K562 (cell line): Measurements from ENCODE around the gene EIF1. TPM values are rescaled to one million over a fixed set of nuclear protein-coding genes. Genes with fewer than 3 reads are reported as not detected.
A peak's percentile ranks its signal among the peaks of the same experiment; 100 is the strongest.

ENCODE experiments used
- BDP1 ChIP-seq: IDR thresholded peaks from 3 replicates; pipeline ENCODE4 v1.6.1; 2011; ENCODE audit not compliant: insufficient read length, insufficient read depth
- DACH1 ChIP-seq: fragments of 450-650 bp; IDR thresholded peaks from 2 replicates; pipeline ENCODE4 v1.6.1; 2018; ENCODE audit not compliant: partially characterized antibody
- EGR1 ChIP-seq: fragments of 450-650 bp; conservative IDR thresholded peaks from 2 replicates; pipeline ENCODE4 v1.6.1; 2017; ENCODE audit warnings: mild to moderate bottlenecking
- HNRNPLL ChIP-seq: fragments of 200-400 bp; formaldehyde crosslinking; IDR thresholded peaks from 2 replicates; pipeline ENCODE4 v1.6.1; 2017; ENCODE audit warnings: low read length, low read depth, mild to moderate bottlenecking; ENCODE audit not compliant: poor library complexity, severe bottlenecking
- ILF3 ChIP-seq: fragments of 450-650 bp; IDR thresholded peaks from 2 replicates; pipeline ENCODE4 v1.6.1; 2018; ENCODE audit warnings: antibody characterized with exemption, mild to moderate bottlenecking, moderate library complexity, borderline replicate concordance
- NFIX ChIP-seq: fragments of 250-450 bp; sonication (Bioruptor Pico); IDR thresholded peaks from 2 replicates; pipeline ENCODE4 v1.4.0; 2020; ENCODE audit warnings: low read depth, mild to moderate bottlenecking, moderate library complexity
- NUFIP1 ChIP-seq: fragments of 450-650 bp; IDR thresholded peaks from 2 replicates; pipeline ENCODE4 v1.6.1; 2018; ENCODE audit not compliant: partially characterized antibody
- PHF20 ChIP-seq: fragments of 450-650 bp; IDR thresholded peaks from 2 replicates; pipeline ENCODE4 v1.6.1; 2018; ENCODE audit not compliant: partially characterized antibody
- PHTF2 ChIP-seq: fragments of 250-450 bp; sonication (Bioruptor Pico); IDR thresholded peaks from 2 replicates; pipeline ENCODE4 v1.5.0; 2021; ENCODE audit warnings: mild to moderate bottlenecking
- POLR2A ChIP-seq: fragments of 450-650 bp; conservative IDR thresholded peaks from 2 replicates; pipeline ENCODE4 v1.6.1; 2016
- POLR2AphosphoS2 ChIP-seq: IDR thresholded peaks from 2 replicates; pipeline ENCODE4 v1.6.1; 2012; ENCODE audit warnings: low read length, improper control_type of control experiment
- POLR2AphosphoS5 ChIP-seq: IDR thresholded peaks from 2 replicates; pipeline ENCODE4 v1.6.1; 2011; ENCODE audit warnings: mild to moderate bottlenecking, low read depth, low read length, moderate library complexity; ENCODE audit not compliant: control insufficient read depth, insufficient read depth
- RBM15 ChIP-seq: fragments of 200-400 bp; formaldehyde crosslinking; IDR thresholded peaks from 2 replicates; pipeline ENCODE4 v1.6.1; 2018; ENCODE audit warnings: mild to moderate bottlenecking, low read length, moderate library complexity; ENCODE audit not compliant: insufficient read depth
- RNF2 ChIP-seq: sonication (generic); IDR thresholded peaks from 2 replicates; pipeline ENCODE4 v1.6.1; 2016
- SOX6 ChIP-seq: fragments of 450-650 bp; IDR thresholded peaks from 2 replicates; pipeline ENCODE4 v1.6.1; 2014; ENCODE audit warnings: mild to moderate bottlenecking
- SREBF2 ChIP-seq: sonication (generic); formaldehyde crosslinking; IDR thresholded peaks from 2 replicates; pipeline ENCODE4 v1.4.0; 2020; ENCODE audit warnings: mild to moderate bottlenecking, missing genetic modification reagents
- TARDBP ChIP-seq: fragments of 450-650 bp; IDR thresholded peaks from 2 replicates; pipeline ENCODE4 v1.6.1; 2016
- XRCC3 ChIP-seq: fragments of 450-650 bp; IDR thresholded peaks from 2 replicates; pipeline ENCODE4 v1.6.1; 2017; ENCODE audit warnings: mild to moderate bottlenecking, moderate library complexity
- ZBTB12 ChIP-seq: fragments of 250-450 bp; sonication (Bioruptor Pico); IDR thresholded peaks from 2 replicates; pipeline ENCODE4 v1.4.0; 2020
- ZFP91 ChIP-seq: sonication (generic); formaldehyde crosslinking; IDR thresholded peaks from 2 replicates; pipeline ENCODE4 v1.8.0; 2022; ENCODE audit warnings: mild to moderate bottlenecking, missing genetic modification reagents
- ZMIZ1 ChIP-seq, 2 experiments: fragments of 150-350 bp in 1 of 2; IDR thresholded peaks; 2 replicates each; pipeline ENCODE4 v1.6.1; 2012 to 2016; ENCODE audit warnings: low read depth in 2 of 2, low read length in 2 of 2, mild to moderate bottlenecking in 1 of 2, moderate library complexity in 1 of 2
- ZNF175 ChIP-seq: fragments of 200-800 bp; sonication (Bioruptor generic); IDR thresholded peaks from 2 replicates; pipeline ENCODE4 v1.6.1; 2016; ENCODE audit warnings: low read depth, mild to moderate bottlenecking, missing genetic modification characterization, missing compliant biosample characterization
- ZNF384 ChIP-seq: IDR thresholded peaks from 2 replicates; pipeline ENCODE4 v1.6.1; 2012; ENCODE audit warnings: low read depth, low read length, improper control_type of control experiment
- ZNF696 ChIP-seq: fragments of 250-450 bp; sonication (Bioruptor Pico); conservative IDR thresholded peaks from 2 replicates; pipeline ENCODE4 v1.4.0; 2020; ENCODE audit warnings: mild to moderate bottlenecking, moderate library complexity
- ZSCAN29 ChIP-seq: fragments of 450-650 bp; IDR thresholded peaks from 2 replicates; pipeline ENCODE4 v1.6.1; 2017
- polyA plus RNA-seq, 8 experiments: library from polyadenylated mRNA; depleted of rRNA in 4 of 8; stranded (reverse) in 5 of 8; unstranded in 3 of 8; fragments of >200 nt; fragmentation: Nextera tagmentation in 2 of 8; fragmentation: Illumina TruSeq in 1 of 8; extraction: Ambion mirVana in 2 of 8; extraction: Trizol in 1 of 8; gene quantifications; 2 replicates each; pipeline versions ENCODE4 v1.2.1 to v1.2.3, GENCODE V29; 2011 to 2014; ENCODE audit warnings: inconsistent platforms in 1 of 8, missing spikeins in 1 of 8
- total RNA-seq, 7 experiments: library from RNA; depleted of rRNA in 6 of 7; stranded (reverse); fragments of >200 nt in 6 of 7; fragmentation: Illumina TruSeq in 2 of 7; extraction: Trizol in 2 of 7; gene quantifications; 2 replicates each; pipeline versions ENCODE4 v1.2.1 to v1.2.3, GENCODE V29; 2011 to 2021; ENCODE audit warnings: low replicate concordance in 1 of 7

Gene EIF1
- total and polyA plus RNA-seq, 9 of the 15 experiments (the other 6 are each of a cell fraction or from before 2014, with no cell fraction given): 67.0 to 1,204 (median 320) TPM

GRCh38 chr17:41678907-41679739, 9.6 kb upstream of the EIF1 start (continued):
- no peak for TF ChIP-seq RBM15
- 0 out of 2 replicates have a peak, but pooled peaks have one; percentile 32 for TF ChIP-seq TARDBP
- TF ChIP-seq EGR1: 0 out of 2 replicates have a peak, but pooled peaks have one; percentile 12
- TF ChIP-seq NFIX (CRISPR knock-in tag): no peak
- TF ChIP-seq PHTF2 (CRISPR knock-in tag): no peak; the same call in 1 of the 2 replicates
- TF ChIP-seq POLR2AphosphoS5: peak; percentile 76
- no peak for TF ChIP-seq ILF3
- TF ChIP-seq RNF2: peak; percentile 90
- TF ChIP-seq XRCC3: no peak
- no peak for TF ChIP-seq NUFIP1
- TF ChIP-seq POLR2AphosphoS2: no peak
- TF ChIP-seq ZFP91 (CRISPR knock-in tag): no peak
- no peak for TF ChIP-seq DACH1
- TF ChIP-seq SOX6: peak; percentile 89
- TF ChIP-seq BDP1: no peak
- TF ChIP-seq HNRNPLL: no peak
- peak; percentile 70; the same call in 1 of the 2 replicates for TF ChIP-seq ZNF175 (CRISPR knock-in tag)
- TF ChIP-seq SREBF2: no peak
- peak in 1 of 2 experiments; percentile 86; a peak in 1 of 4 replicates for TF ChIP-seq ZMIZ1 (IDR thresholded peaks at IDR 0.05; ENCODE audit: low read depth in 2 of 2, low read length in 2 of 2)
- no peak for TF ChIP-seq POLR2A
- no peak for TF ChIP-seq ZSCAN29
- no peak for TF ChIP-seq ZNF384
- no peak for TF ChIP-seq PHF20
- no peak for TF ChIP-seq ZBTB12 (CRISPR knock-in tag)
- no peak for TF ChIP-seq ZNF696 (CRISPR knock-in tag)
